CD4-positive, alpha-beta T cell (primary cell): Measurements from ENCODE around the gene VPS13D. TPM values are rescaled to one million over a fixed set of nuclear protein-coding genes. Genes with fewer than 3 reads are reported as not detected.

Experiments used
- ATAC-seq: fragments of 200-7000 bp; cut with Tn5 transposase; one replicate; pipeline ENCODE4 v1.10.0; 2022; ENCODE audit warnings: mild to moderate bottlenecking; ENCODE audit not compliant: poor library complexity
- CTCF ChIA-PET: fragments of 350-600 bp; sonication (Branson Sonifier 250); formaldehyde crosslinking; loops from one replicate; lab custom pipeline; 2021; ENCODE audit warnings: antibody characterized with exemption, inconsistent platforms; lab: Charles Lee
- POLR2A ChIA-PET: fragments of 350-600 bp; sonication (Branson Sonifier 250); formaldehyde crosslinking; loops from one replicate; lab custom pipeline; 2021; ENCODE audit warnings: antibody characterized with exemption, inconsistent platforms; lab: Charles Lee
- DNase-seq, 14 experiments: peaks; one replicate each; pipeline ENCODE4 v3.0.0-alpha.2; 2013 to 2020; ENCODE audit warnings: mixed read lengths in 2 of 14
- H3K27ac ChIP-seq, 2 donors: one replicate each; pipeline versions ENCODE4 v1.5.1 to v1.7.0; 2013; ENCODE audit warnings: low read length in 2 of 2, low read depth in 1 of 2, mild to moderate bottlenecking in 1 of 2
- H3K27me3 ChIP-seq, 2 experiments: 1 replicate in 1 of 2; 2 replicates in 1 of 2; pipeline versions ENCODE4 v1.6.1 to v1.7.0; 2013; ENCODE audit warnings: low read length in 2 of 2, control low read depth in 1 of 2, mild to moderate bottlenecking in 1 of 2, moderate library complexity in 1 of 2; ENCODE audit not compliant: insufficient read depth in 2 of 2, control insufficient read depth in 1 of 2
- H3K36me3 ChIP-seq: one replicate; pipeline ENCODE4 v1.6.1; 2013; ENCODE audit warnings: low read length, control low read depth; ENCODE audit not compliant: insufficient read depth
- H3K4me1 ChIP-seq: one replicate; pipeline ENCODE4 v1.6.1; 2013; ENCODE audit warnings: low read length, control low read depth; ENCODE audit not compliant: insufficient read depth
- H3K4me3 ChIP-seq: one replicate; pipeline ENCODE4 v1.5.1; 2013; ENCODE audit warnings: mild to moderate bottlenecking, low read length, moderate library complexity
- H3K9me3 ChIP-seq, 2 experiments: 1 replicate in 1 of 2; 2 replicates in 1 of 2; pipeline versions ENCODE4 v1.6.1 to v1.7.0; 2013; ENCODE audit warnings: low read length in 2 of 2, mild to moderate bottlenecking in 2 of 2, control low read depth in 1 of 2, moderate library complexity in 1 of 2; ENCODE audit not compliant: control insufficient read depth in 1 of 2, insufficient read depth in 1 of 2
- H3K27ac Mint-ChIP-seq: one replicate; pipeline ENCODE4 v1.8.0; 2020; ENCODE audit warnings: mixed read lengths
- H3K27me3 Mint-ChIP-seq: one replicate; pipeline ENCODE4 v1.8.0; 2021; ENCODE audit warnings: mixed read lengths
- H3K36me3 Mint-ChIP-seq: one replicate; pipeline ENCODE4 v1.8.0; 2021; ENCODE audit warnings: low read depth, mixed read lengths
- H3K4me1 Mint-ChIP-seq: one replicate; pipeline ENCODE4 v1.8.0; 2021; ENCODE audit warnings: low read depth, mixed read lengths
- H3K4me3 Mint-ChIP-seq: one replicate; pipeline ENCODE4 v1.8.0; 2020; ENCODE audit warnings: mild to moderate bottlenecking, mixed read lengths
- H3K9me3 Mint-ChIP-seq: one replicate; pipeline ENCODE4 v1.8.0; 2020; ENCODE audit warnings: mixed read lengths
- CTCF ChIP-seq: fragments of 200-600 bp; IDR thresholded peaks from one replicate; pipeline ENCODE4 v1.8.0; 2022; ENCODE audit warnings: antibody characterized with exemption, mild to moderate bottlenecking
- intact Hi-C, 2 experiments: fragments of 100-400 bp; cut with DNase I in 1 of 2; cut with micrococcal nuclease in 1 of 2; formaldehyde crosslinking; loops; one replicate each; pipeline versions ENCODE4 v1.15.1 to v1.9.0; 2023 to 2025; cut with DNase I, micrococcal nuclease
- total RNA-seq, 174 experiments: library from RNA in 2 of 174; stranded (reverse) in 2 of 174; gene quantifications; one replicate each; pipeline ENCODE4 v1.2.3 and lab custom pipeline; 2021 to 2026

VPS13D gene
- total RNA-seq, 2 experiments from 2014 or later = 63.0 to 67.3 TPM

- peaks cover 24% of the 10 kb centered on the region for H3K4me1 ChIP-seq
- Mint-ChIP-seq H3K9me3 (no peaks in the 10 kb centered on the region), H3K27me3 (no peaks in the 10 kb centered on the region), H3K4me3 (peak overlapping the region; percentile 74), H3K36me3 (peaks cover 35% of the 10 kb centered on the region), H3K4me1 (peaks cover 42% of the 10 kb centered on the region), H3K27ac (peak overlapping the region; percentile 53)
- no peak for TF ChIP-seq CTCF
- no peaks in the 10 kb centered on the region for H3K27me3 ChIP-seq
- no peak overlapping the region for H3K4me3 ChIP-seq
- ChIA-PET CTCF (interaction anchor here (1.5 kb wide), 1 partner anchor 108 kb away, joined by 4 read pairs; no protein-coding TSS in a partner anchor), POLR2A (interaction anchor here (2.7 kb wide), 1 partner anchor 22 kb away, joined by 13 read pairs; no protein-coding TSS in a partner anchor)
- H3K36me3 ChIP-seq = peaks cover 20% of the 10 kb centered on the region
- intact Hi-C loops = loop anchor here (5.0 kb wide), 2 partner anchors 395 to 1755 kb away; no protein-coding TSS in a partner anchor
- no peaks in the 10 kb centered on the region for H3K9me3 ChIP-seq
- DNase-seq = no peak
- ATAC-seq = no peak
- H3K27ac ChIP-seq = no peak overlapping the region
Measured at GRCh38 chr1:12232221-12232620, 2.4 kb downstream of the VPS13D start.

GRCh38 chr1:12244078-12244477, 14.2 kb downstream of the VPS13D start:
- intact Hi-C loops = no loop called here
- ChIA-PET CTCF (no interaction called here), POLR2A (no interaction called here)
- Mint-ChIP-seq H3K4me1 (peaks cover 16% of the 10 kb centered on the region), H3K27me3 (no peaks in the 10 kb centered on the region), H3K36me3 (peaks cover 79% of the 10 kb centered on the region), H3K9me3 (no peaks in the 10 kb centered on the region), H3K4me3 (no peak overlapping the region), H3K27ac (peak overlapping the region; percentile 33)
- ATAC-seq (no peak), DNase-seq (peak in 4 of 14 experiments; percentile 20 to 39 (median 32))
- Histone ChIP-seq H3K4me3 (no peak overlapping the region), H3K27me3 (no peaks in the 10 kb centered on the region), H3K9me3 (no peaks in the 10 kb centered on the region), H3K27ac (no peak overlapping the region), H3K4me1 (no peaks in the 10 kb centered on the region), H3K36me3 (peaks cover 61% of the 10 kb centered on the region)
- TF ChIP-seq CTCF = peak; percentile 57

GRCh38 chr1:12244585-12244984, 14.8 kb downstream of the VPS13D start:
- Mint-ChIP-seq H3K27me3 (no peaks in the 10 kb centered on the region), H3K27ac (peak overlapping the region; percentile 33), H3K9me3 (no peaks in the 10 kb centered on the region), H3K36me3 (peaks cover 80% of the 10 kb centered on the region), H3K4me3 (no peak overlapping the region), H3K4me1 (peaks cover 16% of the 10 kb centered on the region)
- Histone ChIP-seq H3K9me3 (no peaks in the 10 kb centered on the region), H3K27me3 (no peaks in the 10 kb centered on the region), H3K27ac (no peak overlapping the region), H3K4me3 (no peak overlapping the region), H3K4me1 (no peaks in the 10 kb centered on the region), H3K36me3 (peaks cover 66% of the 10 kb centered on the region)
- CTCF ChIA-PET = no interaction called here
- ATAC-seq (no peak), DNase-seq (no peak)
- TF ChIP-seq CTCF = no peak
- POLR2A ChIA-PET = no interaction called here
- intact Hi-C loops = no loop called here
